Thymus (tissue), 14 donors: ENCODE results near the gene ARL4A. TPM values are rescaled to one million over a fixed set of nuclear protein-coding genes. Genes with fewer than 3 reads are reported as not detected.

Experiments
- DNase-seq, 9 donors: peaks; one replicate each; pipeline ENCODE4 v3.0.0-alpha.2; 2013; ENCODE audit warnings: low spot score in 9 of 9, low read depth in 6 of 9, missing footprints in 1 of 9
- H3K27ac ChIP-seq, 2 donors: one replicate each; pipeline ENCODE4 v1.5.1; 2013; ENCODE audit warnings: control low read depth in 1 of 2, low read depth in 1 of 2, low read length in 1 of 2, mild to moderate bottlenecking in 1 of 2, moderate library complexity in 1 of 2
- H3K27me3 ChIP-seq, 2 donors: one replicate each; pipeline ENCODE4 v1.5.1; 2013; ENCODE audit warnings: low read length in 1 of 2; ENCODE audit not compliant: control insufficient read depth in 2 of 2, insufficient read depth in 1 of 2
- H3K36me3 ChIP-seq, 2 donors: one replicate each; pipeline ENCODE4 v1.5.1; 2013; ENCODE audit warnings: low read length in 1 of 2, mild to moderate bottlenecking in 1 of 2, moderate library complexity in 1 of 2; ENCODE audit not compliant: control insufficient read depth in 2 of 2, insufficient read depth in 2 of 2
- H3K4me1 ChIP-seq, 2 donors: one replicate each; pipeline ENCODE4 v1.5.1; 2013; ENCODE audit warnings: low read length in 2 of 2; ENCODE audit not compliant: control insufficient read depth in 2 of 2, insufficient read depth in 2 of 2
- H3K4me3 ChIP-seq, 2 donors: one replicate each; pipeline ENCODE4 v1.5.1; 2013; ENCODE audit warnings: low read length in 2 of 2, control low read depth in 1 of 2, mild to moderate bottlenecking in 1 of 2
- H3K9me3 ChIP-seq, 2 donors: one replicate each; pipeline ENCODE4 v1.5.1; 2013; ENCODE audit warnings: low read length in 1 of 2, mild to moderate bottlenecking in 1 of 2; ENCODE audit not compliant: control insufficient read depth in 2 of 2, insufficient read depth in 1 of 2
- WGBS: extraction: QIAGEN DNeasy Blood & Tissue Kit; methylation state at CpG from one replicate; pipeline ENCODE4 v1.1.7; 2013; 5-methylcytosine and 5-hydroxymethylcytosine counted together
- long read RNA-seq, 10 donors: transcript quantifications; one replicate each; lab custom pipeline, GENCODE V29; 2026
- polyA plus RNA-seq: library from polyadenylated mRNA; stranded (reverse); fragments of 200-250 nt; gene quantifications from one replicate; pipeline ENCODE4 v1.2.3, GENCODE V29; 2013
- total RNA-seq: library from RNA; stranded (reverse); fragments of 120-200 nt; gene quantifications from one replicate; pipeline ENCODE4 v1.2.4, GENCODE V29; 2013
- donor health status: healthy.

ARL4A gene
- total RNA-seq = 28.2 TPM
- polyA plus RNA-seq = 70.3 TPM
- long read RNA-seq, donor 1, partial matches to known transcripts = 0 of 3 reads
- long read RNA-seq, donor 1, other reads (novel, unspliced or antisense) = 0 of 3 reads
- long read RNA-seq, donor 2 = 0 reads
- long read RNA-seq, donor 3, transcript ARL4A-206 (2 exons, 845 nt) = minor isoform, 5 of 25 reads
- long read RNA-seq, donor 3, transcript ARL4A-201 (2 exons, 1,147 nt) = major isoform, 9 of 25 reads
- long read RNA-seq, donor 3, partial matches to known transcripts = 7 of 25 reads
- long read RNA-seq, donor 3, other reads (novel, unspliced or antisense) = 0 of 25 reads
- long read RNA-seq, donor 4, transcript ARL4A-201 (2 exons, 1,147 nt) = major isoform, 5 of 8 reads
- long read RNA-seq, donor 4, partial matches to known transcripts = 0 of 8 reads
- long read RNA-seq, donor 4, other reads (novel, unspliced or antisense) = 0 of 8 reads
- long read RNA-seq, donor 5, transcript ARL4A-206 (2 exons, 845 nt) = major isoform, 20 of 45 reads
- long read RNA-seq, donor 5, partial matches to known transcripts = 15 of 45 reads
- long read RNA-seq, donor 5, other reads (novel, unspliced or antisense) = 0 of 45 reads
- long read RNA-seq, donor 6, transcript ARL4A-206 (2 exons, 845 nt) = major isoform, 7 of 11 reads
- long read RNA-seq, donor 6, partial matches to known transcripts = 0 of 11 reads
- long read RNA-seq, donor 6, other reads (novel, unspliced or antisense) = 0 of 11 reads
- long read RNA-seq, donor 7, transcript ARL4A-206 (2 exons, 845 nt) = major isoform, 12 of 19 reads
- long read RNA-seq, donor 7, transcript ARL4A-201 (2 exons, 1,147 nt) = minor isoform, 7 of 19 reads
- long read RNA-seq, donor 7, partial matches to known transcripts = 0 of 19 reads
- long read RNA-seq, donor 7, other reads (novel, unspliced or antisense) = 0 of 19 reads
- long read RNA-seq, donor 8, partial matches to known transcripts = 0 of 5 reads
- long read RNA-seq, donor 8, other reads (novel, unspliced or antisense) = 0 of 5 reads
- long read RNA-seq, donor 9, partial matches to known transcripts = 0 of 6 reads
- long read RNA-seq, donor 9, other reads (novel, unspliced or antisense) = 0 of 6 reads
- long read RNA-seq, donor 10, partial matches to known transcripts = 0 of 11 reads
- long read RNA-seq, donor 10, other reads (novel, unspliced or antisense) = 0 of 11 reads

DNA sequence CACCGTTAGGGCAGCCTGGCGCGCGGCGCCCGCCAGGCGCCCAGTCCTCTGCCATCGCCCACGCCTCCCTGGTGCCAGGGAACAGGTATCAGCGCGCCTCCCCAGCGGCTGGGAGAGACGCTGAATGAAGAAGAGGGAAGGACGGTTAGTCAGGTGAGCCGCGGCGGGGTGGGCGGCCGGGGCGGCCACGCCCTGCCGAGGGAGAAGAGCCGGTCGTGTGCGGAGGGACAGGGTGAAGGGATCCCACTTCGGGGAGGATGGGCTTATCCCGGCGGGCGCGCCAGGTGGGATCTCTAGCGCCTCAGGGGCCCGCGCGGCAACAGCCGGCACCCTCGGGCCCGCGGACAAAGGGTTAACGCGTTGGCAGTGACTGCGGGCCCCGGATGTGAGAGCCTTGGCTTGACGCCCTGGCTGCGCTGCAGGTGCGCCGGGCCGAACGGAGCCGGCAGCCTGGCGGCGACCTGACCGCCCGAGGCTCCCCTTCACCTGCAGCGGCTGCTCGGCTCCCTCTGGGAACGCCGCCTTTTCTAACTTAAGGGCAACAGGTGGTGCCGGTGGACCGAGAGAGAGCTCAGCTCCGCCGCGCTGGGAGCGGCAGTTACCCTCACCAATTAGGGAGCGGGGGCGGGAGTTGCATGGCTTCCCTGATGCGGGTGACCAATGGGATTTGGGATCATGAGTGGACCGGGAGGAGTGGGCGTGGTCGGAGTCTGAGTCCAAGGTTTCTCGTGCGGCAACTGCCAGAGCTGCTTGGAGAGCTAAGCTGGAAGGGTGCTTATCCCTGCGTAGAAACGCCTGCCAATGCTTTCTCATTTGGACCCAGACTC lies at the start of gene ARL4A:
Gene ARL4A (plus strand): TSS at position 743 of the 827 bp plus-strand sequence. CDS start 622 bp downstream, outside the sequence.
- under 1% methylated on average over 73 of the region's 73 CpGs for WGBS
- peaks cover 0 to 4% of the 10 kb centered on the region in 2 donors for H3K4me1 ChIP-seq

GRCh38 chr7:12637819-12638592 lies 49.4 kb upstream of the ARL4A start:
- H3K27ac ChIP-seq = peak overlapping the region; percentile 10 to 79
- WGBS = 69% methylated on average over 4 of the region's 4 CpGs

More for the DNA sequence above, at the start of gene ARL4A:
- peak; percentile 76 to 95 (median 88) for DNase-seq
- peak within 1 kb of the TSS; percentile 71 to 86 for H3K4me3 ChIP-seq
- H3K27ac ChIP-seq = peak within 1 kb of the TSS; percentile 89 to 94
- peaks cover 0 to 4% of the 10 kb centered on the region in 2 donors for H3K9me3 ChIP-seq
- H3K36me3 ChIP-seq = no peaks in the 10 kb centered on the region
- no peaks in the 10 kb centered on the region for H3K27me3 ChIP-seq

DNA sequence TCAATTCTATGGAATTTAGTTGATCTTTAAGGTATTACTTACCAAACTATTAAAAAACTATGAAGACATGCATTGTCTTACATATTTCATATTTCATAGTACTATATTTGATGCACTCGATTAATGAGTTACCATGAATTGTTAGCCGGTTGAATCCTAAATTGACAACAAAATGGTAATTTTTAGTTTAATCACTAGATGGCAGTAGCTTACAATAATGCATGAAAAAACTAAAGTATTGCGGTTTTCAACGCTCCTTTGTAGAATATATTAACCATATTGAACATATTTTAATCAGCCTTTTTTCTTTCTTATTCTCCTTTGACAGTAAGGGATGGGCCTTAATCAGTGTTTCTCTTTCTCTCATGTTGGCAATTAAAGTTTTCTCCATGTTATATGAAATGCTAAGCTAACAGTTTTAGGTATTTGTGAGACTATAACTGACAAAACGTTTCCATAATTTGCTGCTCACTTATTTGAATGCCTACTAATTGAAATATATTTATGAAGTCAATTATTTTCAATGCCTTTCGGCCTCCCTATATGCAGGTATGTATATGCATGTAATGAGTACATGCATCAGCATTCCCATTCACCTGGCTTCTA lies 48.5 kb upstream of the ARL4A start:
- H3K27ac ChIP-seq = peak overlapping the region in 1 of 2 donors; percentile 79
- H3K4me3 ChIP-seq = no peak overlapping the region
- H3K36me3 ChIP-seq = no peaks in the 10 kb centered on the region
- H3K9me3 ChIP-seq = no peaks in the 10 kb centered on the region
- DNase-seq = peak in 6 of 9 donors; percentile 15 to 74 (median 33)
- 24% methylated on average over 6 of the region's 6 CpGs for WGBS
- H3K4me1 ChIP-seq = peaks cover 0 to 11% of the 10 kb centered on the region in 2 donors
- H3K27me3 ChIP-seq = no peaks in the 10 kb centered on the region

More at GRCh38 chr7:12637819-12638592, 49.4 kb upstream of the ARL4A start:
- H3K9me3 ChIP-seq = no peaks in the 10 kb centered on the region
- H3K27me3 ChIP-seq = no peaks in the 10 kb centered on the region
- H3K4me3 ChIP-seq = no peak overlapping the region
- no peaks in the 10 kb centered on the region for H3K36me3 ChIP-seq
- DNase-seq = peak in 5 of 9 donors; percentile 19 to 68 (median 34)
- H3K4me1 ChIP-seq = peaks cover 0 to 18% of the 10 kb centered on the region in 2 donors

DNA sequence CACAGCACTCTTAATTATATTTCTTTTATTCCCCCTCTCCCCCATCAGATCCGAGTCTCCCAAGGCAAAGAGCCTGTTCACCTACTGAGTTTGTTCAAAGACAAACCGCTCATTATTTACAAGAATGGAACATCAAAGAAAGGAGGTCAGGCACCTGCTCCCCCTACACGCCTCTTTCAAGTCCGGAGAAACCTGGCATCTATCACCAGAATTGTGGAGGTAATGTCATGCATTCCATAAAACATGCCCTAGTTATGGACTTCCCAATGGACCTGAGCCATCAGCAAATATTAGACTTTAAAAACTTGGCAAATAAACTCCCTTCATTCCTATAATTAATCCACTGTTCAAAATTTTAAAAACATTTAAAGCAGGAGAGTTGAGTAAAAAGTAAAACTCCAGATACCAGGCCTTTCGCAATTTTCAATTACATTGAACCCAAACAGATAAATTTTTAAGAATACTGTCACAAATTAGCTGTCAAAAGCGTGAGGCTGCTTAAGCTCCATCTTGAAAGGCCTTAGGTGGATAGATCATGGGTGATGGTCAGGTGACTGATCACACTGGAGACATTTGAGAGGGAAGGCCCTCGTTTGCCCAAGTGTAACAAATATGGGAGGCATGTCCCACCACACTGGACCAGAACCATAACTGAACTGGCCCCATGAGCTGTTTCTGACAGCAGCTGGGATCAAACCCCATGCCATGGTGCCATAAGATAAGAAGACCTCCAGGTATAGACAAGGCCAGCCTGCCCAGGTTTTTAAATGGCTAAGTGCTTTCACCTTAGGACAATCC lies 46.9 kb upstream of the ARL4A start:
- Histone ChIP-seq H3K36me3 (no peaks in the 10 kb centered on the region), H3K4me1 (peaks cover 0 to 9% of the 10 kb centered on the region in 2 donors), H3K27me3 (no peaks in the 10 kb centered on the region), H3K27ac (no peak overlapping the region), H3K4me3 (no peak overlapping the region), H3K9me3 (no peaks in the 10 kb centered on the region)
- WGBS = 85% methylated on average over 7 of the region's 7 CpGs
- peak in 3 of 9 donors; percentile 15 to 58 (median 49) for DNase-seq

DNA sequence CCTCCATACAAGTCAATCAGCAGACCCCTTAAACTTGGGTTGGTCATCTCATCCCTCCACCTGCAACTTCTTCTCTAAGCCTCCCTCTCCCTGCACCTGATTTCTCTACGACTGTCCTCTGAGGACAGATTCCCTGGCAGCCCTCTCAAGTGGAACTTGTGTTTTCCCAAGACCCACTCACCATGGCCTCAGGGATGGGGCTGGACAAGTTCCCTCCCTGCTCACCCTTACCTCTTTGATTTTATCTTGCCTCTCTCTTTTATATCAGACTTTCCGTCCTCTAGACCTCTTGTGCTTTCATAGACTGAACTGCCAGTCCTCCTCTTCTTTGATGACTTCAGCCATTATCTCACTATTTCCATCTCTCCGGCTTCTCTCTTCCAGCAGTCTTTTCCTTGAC lies 46.2 kb upstream of the ARL4A start:
- peaks cover 0 to 9% of the 10 kb centered on the region in 2 donors for H3K4me1 ChIP-seq
- DNase-seq = no peak
- no peak overlapping the region for H3K27ac ChIP-seq
- 63% methylated on average over 3 of the region's 3 CpGs for WGBS
- no peaks in the 10 kb centered on the region for H3K9me3 ChIP-seq
- H3K4me3 ChIP-seq = no peak overlapping the region
- no peaks in the 10 kb centered on the region for H3K36me3 ChIP-seq
- no peaks in the 10 kb centered on the region for H3K27me3 ChIP-seq

- Histone ChIP-seq H3K9me3 (no peaks in the 10 kb centered on the region), H3K4me1 (peaks cover 0 to 7% of the 10 kb centered on the region in 2 donors), H3K27me3 (no peaks in the 10 kb centered on the region), H3K27ac (no peak overlapping the region), H3K4me3 (no peak overlapping the region), H3K36me3 (no peaks in the 10 kb centered on the region)
- 98% methylated on average over 5 of the region's 5 CpGs for WGBS
- no peak for DNase-seq
These were observed 44.9 kb upstream of the ARL4A start for GRCh38 chr7:12642508-12642907.

- Histone ChIP-seq H3K36me3 (no peaks in the 10 kb centered on the region), H3K27ac (no peak overlapping the region), H3K27me3 (no peaks in the 10 kb centered on the region), H3K4me3 (no peak overlapping the region), H3K4me1 (peaks cover 0 to 5% of the 10 kb centered on the region in 2 donors), H3K9me3 (no peaks in the 10 kb centered on the region)
- DNase-seq = no peak
- WGBS = 94% methylated on average over 3 of the region's 3 CpGs
These were observed 44.3 kb upstream of the ARL4A start for GRCh38 chr7:12643001-12643643.
